Epithelial cell of proximal tubule (primary cell): ENCODE results near the gene R3HCC1L. TPM values are rescaled to one million over a fixed set of nuclear protein-coding genes. Genes with fewer than 3 reads are reported as not detected.

ENCODE experiments used
- DNase-seq: peaks from one replicate; pipeline ENCODE4 v3.0.0-alpha.2; 2011; ENCODE audit warnings: low read depth
- H3K4me3 ChIP-seq: 2 replicates; pipeline ENCODE4 v1.5.1; 2011; ENCODE audit warnings: low read depth, mild to moderate bottlenecking, low read length
- total RNA-seq: library from RNA; depleted of rRNA; stranded (reverse); fragments of >200 nt; gene quantifications from 2 replicates; pipeline ENCODE4 v1.2.3, GENCODE V29; 2015
- TF ChIP-seq, protein P1 (sequence below): conservative IDR thresholded peaks from 2 replicates; pipeline ENCODE4 v1.5.1; 2012; ENCODE audit warnings: low read depth, mild to moderate bottlenecking, low read length

The R3HCC1L gene
- total RNA-seq: 8.6 and 9.2 TPM in 2 replicates

DNA sequence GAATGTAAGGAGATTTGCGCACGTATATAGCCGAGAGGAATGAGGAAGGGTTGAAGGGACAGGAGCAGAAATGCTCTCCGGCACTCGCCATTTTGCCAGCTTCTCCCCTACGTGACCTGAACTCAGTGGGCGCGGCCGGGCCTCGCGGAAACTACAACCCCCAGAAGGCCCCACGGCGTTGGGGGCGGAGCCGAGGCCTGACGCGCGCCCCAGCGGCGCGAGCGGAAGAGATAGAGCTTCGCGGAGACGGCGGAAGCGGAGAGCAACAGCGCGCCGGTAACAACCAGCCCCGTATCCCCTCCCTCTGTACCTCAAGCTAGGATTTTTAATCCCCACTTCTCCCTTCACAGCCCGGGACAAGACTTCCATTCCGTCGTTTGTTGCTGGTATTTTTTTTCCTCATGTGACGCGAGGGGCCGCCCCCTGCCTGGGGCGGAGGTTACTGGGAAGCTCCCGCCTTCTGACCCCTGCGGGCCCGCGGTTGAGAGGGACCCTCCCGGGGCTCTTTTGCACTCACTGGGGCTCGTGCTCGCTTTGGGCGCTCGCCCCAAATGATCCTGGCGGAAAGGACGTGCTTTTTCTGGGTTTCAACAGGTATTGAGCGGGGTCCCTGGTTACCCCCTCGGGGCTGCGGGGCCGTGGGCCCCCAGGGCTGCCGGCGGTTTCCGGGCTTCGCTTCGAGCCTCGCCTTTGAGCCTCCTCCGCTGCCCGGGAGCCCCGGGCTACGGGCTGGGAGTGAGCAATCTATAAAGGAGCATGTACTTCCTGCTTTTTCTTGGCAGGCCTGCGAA, at the start of gene R3HCC1L:
Gene R3HCC1L, plus strand, starts transcription at position 227 of the 791 bp plus-strand sequence. CDS start 73,458 bp downstream, outside the sequence.
- TF ChIP-seq, protein P1, sequence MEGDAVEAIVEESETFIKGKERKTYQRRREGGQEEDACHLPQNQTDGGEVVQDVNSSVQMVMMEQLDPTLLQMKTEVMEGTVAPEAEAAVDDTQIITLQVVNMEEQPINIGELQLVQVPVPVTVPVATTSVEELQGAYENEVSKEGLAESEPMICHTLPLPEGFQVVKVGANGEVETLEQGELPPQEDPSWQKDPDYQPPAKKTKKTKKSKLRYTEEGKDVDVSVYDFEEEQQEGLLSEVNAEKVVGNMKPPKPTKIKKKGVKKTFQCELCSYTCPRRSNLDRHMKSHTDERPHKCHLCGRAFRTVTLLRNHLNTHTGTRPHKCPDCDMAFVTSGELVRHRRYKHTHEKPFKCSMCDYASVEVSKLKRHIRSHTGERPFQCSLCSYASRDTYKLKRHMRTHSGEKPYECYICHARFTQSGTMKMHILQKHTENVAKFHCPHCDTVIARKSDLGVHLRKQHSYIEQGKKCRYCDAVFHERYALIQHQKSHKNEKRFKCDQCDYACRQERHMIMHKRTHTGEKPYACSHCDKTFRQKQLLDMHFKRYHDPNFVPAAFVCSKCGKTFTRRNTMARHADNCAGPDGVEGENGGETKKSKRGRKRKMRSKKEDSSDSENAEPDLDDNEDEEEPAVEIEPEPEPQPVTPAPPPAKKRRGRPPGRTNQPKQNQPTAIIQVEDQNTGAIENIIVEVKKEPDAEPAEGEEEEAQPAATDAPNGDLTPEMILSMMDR: no peak
- no peak for DNase-seq
- H3K4me3 ChIP-seq: peak within 1 kb of the TSS; percentile 88

DNA sequence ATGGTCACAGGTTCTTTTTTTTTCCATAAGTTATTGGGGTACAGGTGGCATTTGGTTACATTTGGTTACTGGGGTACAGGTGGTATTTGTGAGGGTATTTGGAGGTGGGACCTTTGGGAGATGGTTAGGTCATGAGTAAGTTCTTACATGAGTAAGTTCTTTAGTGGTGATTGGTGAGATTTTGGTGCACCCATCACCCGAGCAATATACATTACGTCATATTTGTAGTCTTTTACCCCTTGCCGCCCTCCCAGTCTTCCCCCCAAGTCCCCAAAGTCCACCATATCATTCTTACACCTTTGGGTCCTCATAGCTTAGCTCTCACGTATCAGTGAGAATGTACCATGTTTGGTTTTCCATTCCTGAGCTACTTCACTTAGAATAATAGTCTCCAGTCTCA, 49.2 kb upstream of the R3HCC1L start:
- no peak overlapping the region for H3K4me3 ChIP-seq
- TF ChIP-seq, protein P1: no peak
- DNase-seq: no peak

DNA sequence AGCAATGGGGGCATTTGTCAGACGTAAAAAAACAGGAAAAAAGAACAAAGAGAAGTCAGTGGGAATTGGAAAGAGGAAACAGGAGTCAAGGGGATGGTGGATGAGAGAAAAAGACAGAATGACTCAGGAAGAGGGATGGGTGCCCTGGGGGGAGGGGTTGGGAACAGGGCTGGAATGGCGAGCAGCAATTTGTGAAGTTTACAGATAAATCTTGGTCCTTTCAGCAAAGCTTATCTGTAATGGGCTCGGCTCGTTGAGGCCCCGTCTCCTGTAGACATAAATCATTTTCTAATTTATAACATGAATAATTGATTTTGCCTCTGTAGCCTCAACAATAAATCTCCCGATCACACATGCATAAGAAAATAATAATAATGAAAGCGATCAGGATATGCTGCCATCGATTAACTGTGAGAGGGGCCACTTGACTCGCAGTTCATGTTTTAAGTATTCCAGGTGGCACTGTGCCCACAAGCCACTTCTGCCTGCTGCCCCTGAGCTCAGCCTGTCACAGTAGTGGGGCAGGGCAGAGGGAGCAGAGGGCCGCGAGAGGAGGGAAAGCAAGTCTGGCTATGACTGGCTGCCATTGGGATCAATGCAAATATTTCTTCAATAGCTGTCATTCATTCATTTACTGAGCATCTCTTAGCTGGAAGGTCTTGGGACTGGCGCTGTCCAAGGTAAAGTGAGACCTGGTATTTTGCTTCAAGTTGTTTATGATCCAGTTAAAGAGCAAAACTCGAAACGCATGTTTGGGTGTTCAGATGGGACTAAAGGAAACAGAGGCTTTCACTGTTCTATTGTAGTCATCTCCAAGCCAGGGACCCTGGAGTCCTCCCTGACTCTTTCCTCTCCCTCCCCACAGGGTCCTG, 47.4 kb upstream of the R3HCC1L start:
- no peak for DNase-seq
- TF ChIP-seq, protein P1: no peak

DNA sequence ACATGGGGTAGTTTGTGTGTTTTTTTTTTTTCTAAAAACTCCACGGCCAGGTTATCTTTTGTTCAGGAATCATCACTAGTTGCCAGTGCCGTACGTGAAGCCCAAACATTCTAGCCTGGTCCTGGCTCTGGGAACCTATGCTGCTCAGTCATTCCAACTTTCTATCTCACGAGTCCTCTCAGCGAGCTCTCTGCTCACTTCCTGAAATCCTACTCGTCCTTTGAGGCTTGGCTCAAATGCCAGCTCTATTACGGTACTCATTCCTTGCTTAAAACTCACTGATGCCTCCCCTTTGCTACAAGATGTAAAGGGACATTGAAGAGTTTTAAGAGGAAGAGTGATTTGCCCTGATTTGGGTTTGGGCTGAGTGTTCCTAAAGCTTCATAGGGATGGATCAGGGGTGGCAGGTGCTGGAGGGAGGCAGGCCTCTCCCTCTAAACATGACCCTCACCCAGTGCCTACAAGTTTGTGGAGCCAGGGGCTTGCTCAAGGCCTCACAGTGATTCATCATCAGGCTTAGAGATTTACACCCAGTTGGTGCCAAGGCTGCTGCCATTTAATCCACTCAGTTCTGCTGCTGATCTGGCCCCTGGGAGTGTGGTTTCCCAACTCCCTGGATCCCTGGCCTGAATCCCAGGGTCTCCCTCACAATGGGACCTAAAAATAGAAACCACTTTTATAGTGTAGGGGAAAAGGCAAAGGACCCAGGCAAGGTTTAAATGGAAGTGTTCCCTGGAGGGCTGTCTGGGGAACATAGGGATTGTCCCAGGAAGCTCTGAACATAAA, 46.1 kb upstream of the R3HCC1L start:
- H3K4me3 ChIP-seq: no peak overlapping the region
- no peak for DNase-seq

More for the DNA sequence above, 47.4 kb upstream of the R3HCC1L start:
- H3K4me3 ChIP-seq: no peak overlapping the region

DNA sequence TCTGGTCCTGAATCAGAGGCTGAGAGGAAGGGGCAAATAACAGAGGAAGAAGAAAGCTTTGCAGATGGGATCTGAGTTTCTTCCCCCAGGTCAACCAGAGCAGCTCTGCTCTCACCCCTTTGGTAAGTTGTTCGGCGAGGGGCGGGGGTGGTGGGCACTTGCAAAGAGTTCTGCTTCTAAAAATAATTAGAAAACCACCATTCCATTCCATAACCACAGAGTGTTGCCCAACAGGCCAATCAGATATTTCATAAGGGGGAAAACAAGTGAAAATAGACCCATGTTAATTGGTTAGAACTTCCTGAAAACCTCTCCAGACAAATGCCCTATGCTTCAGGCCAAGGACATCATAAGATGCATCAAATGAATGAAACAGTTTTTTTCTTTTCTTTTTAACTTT, 43.6 kb upstream of the R3HCC1L start:
- no peak for DNase-seq
- H3K4me3 ChIP-seq: no peak overlapping the region
- TF ChIP-seq, protein P1: no peak

More for the DNA sequence above, 46.1 kb upstream of the R3HCC1L start:
- TF ChIP-seq, protein P1: no peak

DNA sequence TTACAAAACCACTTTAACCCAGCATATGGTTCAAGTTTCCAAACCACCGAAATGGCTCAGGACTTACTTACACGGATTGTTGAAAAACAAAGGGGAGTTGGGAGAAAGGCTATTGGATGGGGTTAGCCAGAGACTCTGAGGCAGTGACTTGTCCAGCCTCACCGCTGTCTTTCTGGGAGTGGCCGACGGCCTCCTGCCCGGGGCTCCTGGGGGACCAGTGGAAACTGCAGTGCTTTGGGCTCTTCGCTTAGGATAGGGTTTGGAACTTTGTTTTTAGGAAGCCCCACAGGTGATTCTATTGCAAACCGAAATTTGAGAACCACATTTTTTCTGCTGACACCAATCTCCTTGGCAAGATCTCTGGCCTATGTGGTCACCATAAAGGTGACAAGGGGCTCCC, 38.1 kb upstream of the R3HCC1L start:
- H3K4me3 ChIP-seq: no peak overlapping the region
- no peak for DNase-seq
- TF ChIP-seq, protein P1: no peak
